Measurements from ENCODE around the gene BRD3. TPM values are rescaled to one million over a fixed set of nuclear protein-coding genes. Genes with fewer than 3 reads are reported as not detected.
A peak's percentile ranks its signal among the peaks of the same experiment; 100 is the strongest.
"Not testable (repeated sequence)": the region's sequence is repeated elsewhere in the genome, so short reads cannot be mapped to it uniquely, and the experiment has no call there.

Gene BRD3
- total and polyA plus RNA-seq, 4 experiments from 2014 or later = 16.0 to 48.5 (median 30.5) TPM

- H3K27me3 Mint-ChIP-seq = peaks cover 2 to 4% of the 10 kb centered on the region in 2 donors
- POLR2A ChIA-PET (ENCODE audit: partially characterized antibody) = no interaction called here
- H3K9me3 ChIP-seq (ENCODE audit: control insufficient read depth in 1 of 2, low read length in 2 of 2) = no peaks in the 10 kb centered on the region
- no peaks in the 10 kb centered on the region for H3K27me3 ChIP-seq (ENCODE audit: insufficient read depth, low read length)
- H3K36me3 ChIP-seq (ENCODE audit: insufficient read depth, low read length) = no peaks in the 10 kb centered on the region
- H3K4me1 ChIP-seq (ENCODE audit: insufficient read depth, low read length) = peaks cover 16% of the 10 kb centered on the region
- H3K4me3 ChIP-seq (ENCODE audit: low read length in 2 of 2) = no peak overlapping the region
- intact Hi-C loops (cut with micrococcal nuclease) = no loop called here
- peaks cover 0 to 1% (median 0%) of the 10 kb centered on the region in 8 donors for H3K9me3 Mint-ChIP-seq
- peaks cover 1 to 16% (median 6%) of the 10 kb centered on the region in 4 donors for H3K4me1 Mint-ChIP-seq
- no peaks in the 10 kb centered on the region for H3K36me3 Mint-ChIP-seq
- peak overlapping the region in 1 of 7 donors; percentile 25 for H3K27ac Mint-ChIP-seq
- H3K27ac ChIP-seq (ENCODE audit: low read depth, low read length) = no peak overlapping the region
- no peak for DNase-seq
- peak overlapping the region in 4 of 8 donors; percentile 46 to 66 (median 56) for H3K4me3 Mint-ChIP-seq
- CTCF ChIA-PET (ENCODE audit: partially characterized antibody) = interaction anchor here (0.6 kb wide), 1 partner anchor 17 kb away, joined by 3 read pairs; no protein-coding TSS in a partner anchor
Observed at GRCh38 chr9:133989625-133990365, 78.0 kb downstream of the BRD3 start.

GRCh38 chr9:133988771-133989170 lies 79.1 kb downstream of the BRD3 start:
- CTCF ChIA-PET (ENCODE audit: partially characterized antibody); H3K27ac Mint-ChIP-seq; POLR2A ChIA-PET (ENCODE audit: partially characterized antibody); H3K27me3 ChIP-seq (ENCODE audit: insufficient read depth, low read length); DNase-seq; H3K9me3 Mint-ChIP-seq; H3K36me3 ChIP-seq (ENCODE audit: insufficient read depth, low read length); H3K9me3 ChIP-seq (ENCODE audit: control insufficient read depth in 1 of 2, low read length in 2 of 2); H3K27me3 Mint-ChIP-seq; H3K4me1 Mint-ChIP-seq; H3K27ac ChIP-seq (ENCODE audit: low read depth, low read length); H3K36me3 Mint-ChIP-seq; H3K4me3 Mint-ChIP-seq; H3K4me3 ChIP-seq (ENCODE audit: low read length in 2 of 2); intact Hi-C loops (cut with micrococcal nuclease); H3K4me1 ChIP-seq (ENCODE audit: insufficient read depth, low read length): not testable (repeated sequence)

GRCh38 chr9:133987946-133988665 lies 79.7 kb downstream of the BRD3 start:
- H3K9me3 ChIP-seq (ENCODE audit: control insufficient read depth in 1 of 2, low read length in 2 of 2) = no peaks in the 10 kb centered on the region
- no peaks in the 10 kb centered on the region for H3K27me3 ChIP-seq (ENCODE audit: insufficient read depth, low read length)
- no peak overlapping the region for H3K27ac ChIP-seq (ENCODE audit: low read depth, low read length)
- peak overlapping the region in 1 of 8 donors; percentile 17 for H3K4me3 Mint-ChIP-seq
- no peaks in the 10 kb centered on the region for H3K36me3 ChIP-seq (ENCODE audit: insufficient read depth, low read length)
- no peak overlapping the region for H3K4me3 ChIP-seq (ENCODE audit: low read length in 2 of 2)
- ChIA-PET CTCF (ENCODE audit: partially characterized antibody) (no interaction called here), POLR2A (ENCODE audit: partially characterized antibody) (no interaction called here)
- H3K36me3 Mint-ChIP-seq = no peaks in the 10 kb centered on the region
- no peak overlapping the region for H3K27ac Mint-ChIP-seq
- peaks cover 2% of the 10 kb centered on the region for H3K4me1 ChIP-seq (ENCODE audit: insufficient read depth, low read length)
- H3K9me3 Mint-ChIP-seq = peaks cover 0 to 1% (median 0%) of the 10 kb centered on the region in 8 donors
- H3K4me1 Mint-ChIP-seq = peaks cover 0 to 6% (median 2%) of the 10 kb centered on the region in 4 donors
- peaks cover 2 to 4% of the 10 kb centered on the region in 2 donors for H3K27me3 Mint-ChIP-seq
- intact Hi-C loops (cut with micrococcal nuclease) = no loop called here
- DNase-seq = no peak

- intact Hi-C loops (cut with micrococcal nuclease) = no loop called here
- Mint-ChIP-seq H3K9me3 (peaks cover 0 to 1% (median 0%) of the 10 kb centered on the region in 8 donors), H3K4me1 (peaks cover 0 to 6% (median 2%) of the 10 kb centered on the region in 4 donors), H3K36me3 (no peaks in the 10 kb centered on the region), H3K27ac (no peak overlapping the region), H3K4me3 (no peak overlapping the region), H3K27me3 (peaks cover 2 to 4% of the 10 kb centered on the region in 2 donors)
- Histone ChIP-seq H3K9me3 (ENCODE audit: control insufficient read depth in 1 of 2, low read length in 2 of 2) (no peaks in the 10 kb centered on the region), H3K27me3 (ENCODE audit: insufficient read depth, low read length) (no peaks in the 10 kb centered on the region), H3K4me1 (ENCODE audit: insufficient read depth, low read length) (no peaks in the 10 kb centered on the region), H3K4me3 (ENCODE audit: low read length in 2 of 2) (no peak overlapping the region), H3K36me3 (ENCODE audit: insufficient read depth, low read length) (no peaks in the 10 kb centered on the region), H3K27ac (ENCODE audit: low read depth, low read length) (no peak overlapping the region)
- CTCF ChIA-PET (ENCODE audit: partially characterized antibody) = no interaction called here
- POLR2A ChIA-PET (ENCODE audit: partially characterized antibody) = no interaction called here
- DNase-seq = no peak
Observed at GRCh38 chr9:133987446-133987788, 80.4 kb downstream of the BRD3 start.

GRCh38 chr9:133986774-133987445 lies 80.9 kb downstream of the BRD3 start:
- intact Hi-C loops (cut with micrococcal nuclease) = no loop called here
- Mint-ChIP-seq H3K36me3 (no peaks in the 10 kb centered on the region), H3K4me3 (no peak overlapping the region), H3K9me3 (peaks cover 0 to 1% (median 0%) of the 10 kb centered on the region in 8 donors), H3K27me3 (peaks cover 2 to 4% of the 10 kb centered on the region in 2 donors), H3K4me1 (peaks cover 0 to 6% (median 2%) of the 10 kb centered on the region in 4 donors), H3K27ac (no peak overlapping the region)
- H3K4me1 ChIP-seq (ENCODE audit: insufficient read depth, low read length) = no peaks in the 10 kb centered on the region
- no peak overlapping the region for H3K4me3 ChIP-seq (ENCODE audit: low read length in 2 of 2)
- H3K27ac ChIP-seq (ENCODE audit: low read depth, low read length) = no peak overlapping the region
- H3K9me3 ChIP-seq (ENCODE audit: control insufficient read depth in 1 of 2, low read length in 2 of 2) = no peaks in the 10 kb centered on the region
- CTCF ChIA-PET (ENCODE audit: partially characterized antibody) = no interaction called here
- POLR2A ChIA-PET (ENCODE audit: partially characterized antibody) = no interaction called here
- no peak for DNase-seq
- no peaks in the 10 kb centered on the region for H3K27me3 ChIP-seq (ENCODE audit: insufficient read depth, low read length)
- no peaks in the 10 kb centered on the region for H3K36me3 ChIP-seq (ENCODE audit: insufficient read depth, low read length)

GRCh38 chr9:133986061-133986460 lies 81.8 kb downstream of the BRD3 start:
- no peak overlapping the region for H3K4me3 Mint-ChIP-seq

More at GRCh38 chr9:133986061-133986460, 81.8 kb downstream of the BRD3 start:
- peaks cover 2 to 4% of the 10 kb centered on the region in 2 donors for H3K27me3 Mint-ChIP-seq
- no peaks in the 10 kb centered on the region for H3K4me1 ChIP-seq (ENCODE audit: insufficient read depth, low read length)
- no peak overlapping the region for H3K4me3 ChIP-seq (ENCODE audit: low read length in 2 of 2)
- no peak overlapping the region for H3K27ac ChIP-seq (ENCODE audit: low read depth, low read length)
- no peaks in the 10 kb centered on the region for H3K36me3 ChIP-seq (ENCODE audit: insufficient read depth, low read length)
- H3K9me3 Mint-ChIP-seq = peaks cover 0 to 1% (median 0%) of the 10 kb centered on the region in 8 donors
- H3K9me3 ChIP-seq (ENCODE audit: control insufficient read depth in 1 of 2, low read length in 2 of 2) = no peaks in the 10 kb centered on the region
- H3K36me3 Mint-ChIP-seq = no peaks in the 10 kb centered on the region
- CTCF ChIA-PET (ENCODE audit: partially characterized antibody) = no interaction called here
- no peaks in the 10 kb centered on the region for H3K27me3 ChIP-seq (ENCODE audit: insufficient read depth, low read length)
- intact Hi-C loops (cut with micrococcal nuclease) = no loop called here
- no peak overlapping the region for H3K27ac Mint-ChIP-seq
- no peak for DNase-seq
- peaks cover 0 to 6% (median 2%) of the 10 kb centered on the region in 4 donors for H3K4me1 Mint-ChIP-seq
- POLR2A ChIA-PET (ENCODE audit: partially characterized antibody) = no interaction called here
